Prostate gland (tissue), 2 donors: Measurements from ENCODE around the gene WSB1.

Source experiments
- CTCF ChIP-seq, 4 experiments: fragments of 200-600 bp in 2 of 4; fragments of 450-650 bp in 2 of 4; sonication (generic) in 2 of 4; IDR thresholded peaks; 1 replicate in 3 of 4; 2 replicates in 1 of 4; pipeline ENCODE4 v1.5.1; 2016 to 2019; ENCODE audit warnings: antibody characterized with exemption in 4 of 4, mild to moderate bottlenecking in 2 of 4, moderate library complexity in 2 of 4
- POLR2A ChIP-seq: fragments of 450-650 bp; IDR thresholded peaks from one replicate; pipeline ENCODE4 v1.6.1; 2016; ENCODE audit warnings: antibody characterized with exemption, mild to moderate bottlenecking

GRCh38 chr17:27323538-27324215 lies 29.8 kb downstream of the WSB1 start:
- TF ChIP-seq CTCF (IDR thresholded peaks at IDR 0.05) (no peak), POLR2A (no peak)
